Measurements from ENCODE around the gene SLC7A6. TPM values are rescaled to one million over a fixed set of nuclear protein-coding genes. Genes with fewer than 3 reads are reported as not detected.

SLC7A6 gene
- total RNA-seq, 4 donors from 2014 or later, result 6.8 to 40.0 (median 19.6) TPM

GRCh38 chr16:68270353-68270752 is 6.0 kb downstream of the SLC7A6 start:
- intact Hi-C loops (cut with DNase I; ENCODE audit: low total_unique reads), result no loop called here
- no peaks in the 10 kb centered on the region for H3K36me3 ChIP-seq
- no peaks in the 10 kb centered on the region for H3K27me3 ChIP-seq
- no peak overlapping the region for H3K4me3 ChIP-seq
- H3K27ac ChIP-seq, result no peak overlapping the region
- no peak for DNase-seq
- no peaks in the 10 kb centered on the region for H3K4me1 ChIP-seq
- TF ChIP-seq CTCF (IDR thresholded peaks at IDR 0.05), result no peak
- no peak for TF ChIP-seq POLR2A (IDR thresholded peaks at IDR 0.05)
- no peaks in the 10 kb centered on the region for H3K9me3 ChIP-seq

GRCh38 chr16:68272507-68273209 is 8.3 kb downstream of the SLC7A6 start:
- Histone ChIP-seq H3K27ac (no peak overlapping the region), H3K9me3 (no peaks in the 10 kb centered on the region), H3K27me3 (no peaks in the 10 kb centered on the region), H3K36me3 (no peaks in the 10 kb centered on the region), H3K4me1 (no peaks in the 10 kb centered on the region), H3K4me3 (no peak overlapping the region)
- DNase-seq, result no peak
- no peak for TF ChIP-seq CTCF (IDR thresholded peaks at IDR 0.05)
- no peak for TF ChIP-seq POLR2A (IDR thresholded peaks at IDR 0.05)
- intact Hi-C loops (cut with DNase I; ENCODE audit: low total_unique reads), result no loop called here

GRCh38 chr16:68273459-68273858 is 9.1 kb downstream of the SLC7A6 start:
- no peaks in the 10 kb centered on the region for H3K9me3 ChIP-seq
- H3K4me3 ChIP-seq, result no peak overlapping the region
- intact Hi-C loops (cut with DNase I; ENCODE audit: low total_unique reads), result no loop called here
- no peaks in the 10 kb centered on the region for H3K4me1 ChIP-seq
- TF ChIP-seq POLR2A (IDR thresholded peaks at IDR 0.05), result no peak
- no peak for TF ChIP-seq CTCF (IDR thresholded peaks at IDR 0.05)
- no peak for DNase-seq
- no peaks in the 10 kb centered on the region for H3K36me3 ChIP-seq
- no peaks in the 10 kb centered on the region for H3K27me3 ChIP-seq
- no peak overlapping the region for H3K27ac ChIP-seq

GRCh38 chr16:68273896-68274295 is 9.6 kb downstream of the SLC7A6 start:
- Histone ChIP-seq H3K4me1 (no peaks in the 10 kb centered on the region), H3K4me3 (no peak overlapping the region), H3K27ac (no peak overlapping the region), H3K9me3 (no peaks in the 10 kb centered on the region), H3K36me3 (no peaks in the 10 kb centered on the region), H3K27me3 (no peaks in the 10 kb centered on the region)
- TF ChIP-seq CTCF (IDR thresholded peaks at IDR 0.05) (no peak), POLR2A (IDR thresholded peaks at IDR 0.05) (no peak)
- intact Hi-C loops (cut with DNase I; ENCODE audit: low total_unique reads), result no loop called here
- no peak for DNase-seq

GRCh38 chr16:68274441-68274840 is 10.1 kb downstream of the SLC7A6 start:
- Histone ChIP-seq H3K9me3 (no peaks in the 10 kb centered on the region), H3K4me3 (no peak overlapping the region), H3K27ac (no peak overlapping the region), H3K36me3 (no peaks in the 10 kb centered on the region), H3K4me1 (no peaks in the 10 kb centered on the region), H3K27me3 (no peaks in the 10 kb centered on the region)
- no peak for TF ChIP-seq CTCF (IDR thresholded peaks at IDR 0.05)
- no peak for TF ChIP-seq POLR2A (IDR thresholded peaks at IDR 0.05)
- DNase-seq, result no peak
- intact Hi-C loops (cut with DNase I; ENCODE audit: low total_unique reads), result no loop called here

Measured in uterus (tissue), 4 donors.